NT2/D1 (cell line): Measurements from ENCODE around the gene MYDGF.

Experiments
- SUZ12 ChIP-seq: IDR thresholded peaks from 2 replicates; pipeline ENCODE4 v1.6.1; 2011; ENCODE audit not compliant: insufficient read length, insufficient read depth; ENCODE audit errors: extremely low read depth
- YY1 ChIP-seq: IDR thresholded peaks from 2 replicates; pipeline ENCODE4 v1.6.1; 2011; ENCODE audit not compliant: insufficient read length, insufficient read depth
- ZNF274 ChIP-seq: IDR thresholded peaks from 2 replicates; pipeline ENCODE4 v1.6.1; 2011; ENCODE audit warnings: mild to moderate bottlenecking, low read depth, low read length

DNA sequence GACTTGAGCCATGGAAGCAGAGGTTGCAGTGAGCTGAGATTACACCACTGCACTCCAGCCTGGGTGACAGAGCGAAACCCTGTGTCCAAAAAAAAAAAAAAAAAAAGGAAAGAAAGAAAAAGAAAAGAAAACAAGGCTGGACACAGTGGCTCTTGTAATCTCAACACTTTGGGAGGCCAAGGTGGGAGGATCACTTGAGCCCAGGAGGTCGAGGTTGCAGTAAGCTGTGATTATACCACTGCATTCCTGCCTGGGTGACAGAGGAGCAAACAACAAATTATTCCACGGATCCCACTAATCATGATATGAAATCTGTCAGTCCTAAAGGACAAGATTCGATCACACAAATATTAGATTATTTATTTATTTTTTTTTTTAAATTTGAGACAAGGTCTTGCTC, 3.1 kb upstream of the MYDGF start:
- TF ChIP-seq YY1 (no peak), ZNF274 (no peak), SUZ12 (no peak)
